ENCODE results near the gene PP2D1.

Gene PP2D1

GRCh38 chr3:19937459-19938294, 74.4 kb downstream of the PP2D1 start:
- H3K9me3 ChIP-seq = no peaks in the 10 kb centered on the region
- no peak for TF ChIP-seq CTCF (IDR thresholded peaks at IDR 0.05)
- H3K27me3 ChIP-seq = peaks cover 23% of the 10 kb centered on the region
- H3K4me1 ChIP-seq (ENCODE audit: control insufficient read depth in 1 of 2, insufficient read depth in 1 of 2, low read depth in 1 of 2, low read length in 1 of 2) = peaks cover 0 to under 1% of the 10 kb centered on the region in 2 experiments
- no peak overlapping the region for H3K4me3 ChIP-seq (ENCODE audit: low read depth in 1 of 2, low read length in 1 of 2)
- no peak overlapping the region for H3K27ac ChIP-seq
- H3K36me3 ChIP-seq = no peaks in the 10 kb centered on the region

Measured in neutrophil (primary cell).